Stimulated activated CD4-positive, alpha-beta T cell treated with anti-CD3 and anti-CD28 coated beads, TNF-alpha, amount 100 ng/mL, for 48 hours (primary cell): ENCODE data around the gene PRMT3.
"Not testable (repeated sequence)": the region's sequence is repeated elsewhere in the genome, so short reads cannot be mapped to it uniquely, and the experiment has no call there.

Experiments
- DNase-seq, 3 donors: peaks; one replicate each; pipeline ENCODE4 v3.0.0-alpha.2; 2020; ENCODE audit warnings: low read depth in 3 of 3

PRMT3 gene

DNA sequence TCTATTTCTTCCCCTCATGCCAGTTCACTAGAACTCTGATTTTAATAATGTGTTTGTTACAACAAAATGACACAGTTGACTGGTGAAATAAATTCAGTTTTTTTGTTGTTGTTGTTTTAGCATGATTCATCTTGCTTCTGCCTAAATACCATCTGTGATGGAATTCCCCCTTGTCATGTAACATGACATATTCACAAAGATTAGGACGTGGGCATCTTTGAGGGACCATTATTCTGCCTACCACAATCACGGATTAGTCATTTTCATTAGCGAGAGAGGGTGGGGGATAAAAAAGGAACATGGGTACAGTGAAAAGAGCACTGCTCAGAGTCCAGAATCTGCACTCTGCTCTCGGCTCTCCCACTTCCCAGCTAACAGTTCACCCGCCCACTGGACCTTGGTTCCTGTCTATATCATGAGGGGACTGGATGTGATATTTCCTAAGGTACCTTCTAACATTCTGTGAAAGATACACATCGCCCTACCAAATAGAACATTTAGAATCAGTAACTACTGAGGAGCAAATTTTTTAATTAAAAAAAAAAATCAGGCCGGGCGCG is 12.7 kb upstream of the PRMT3 start:
- DNase-seq = no peak

DNA sequence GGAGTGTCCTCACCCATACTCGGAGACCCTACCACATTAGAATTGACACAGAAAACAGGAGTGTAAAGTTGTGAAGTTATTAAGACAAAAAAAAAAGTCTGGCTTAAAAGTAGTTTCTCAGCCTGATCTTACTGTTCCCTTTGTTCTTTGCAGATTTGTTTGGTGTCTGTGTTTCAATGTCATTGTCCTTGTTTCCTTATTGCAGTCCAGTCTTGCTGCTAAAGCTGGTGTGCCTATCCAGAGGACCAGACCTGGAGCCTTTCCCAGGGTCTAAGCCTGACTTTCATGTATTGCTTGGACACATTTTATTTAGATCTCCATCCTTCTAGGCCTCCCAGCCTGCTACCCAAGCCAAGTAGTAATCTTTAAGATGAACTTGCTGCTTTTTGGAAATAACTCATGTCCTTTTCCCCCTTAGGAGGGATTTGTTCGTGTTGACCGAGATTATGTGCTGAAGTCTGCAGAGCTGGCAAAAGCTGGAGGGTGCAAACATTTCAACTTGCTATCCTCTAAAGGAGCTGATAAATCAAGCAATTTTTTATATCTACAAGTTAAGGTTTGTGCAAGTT is 11.3 kb upstream of the PRMT3 start:
- no peak for DNase-seq

- DNase-seq = not testable (repeated sequence)
These were observed 1.5 kb upstream of the PRMT3 start for GRCh38 chr11:20385996-20386395.

DNA sequence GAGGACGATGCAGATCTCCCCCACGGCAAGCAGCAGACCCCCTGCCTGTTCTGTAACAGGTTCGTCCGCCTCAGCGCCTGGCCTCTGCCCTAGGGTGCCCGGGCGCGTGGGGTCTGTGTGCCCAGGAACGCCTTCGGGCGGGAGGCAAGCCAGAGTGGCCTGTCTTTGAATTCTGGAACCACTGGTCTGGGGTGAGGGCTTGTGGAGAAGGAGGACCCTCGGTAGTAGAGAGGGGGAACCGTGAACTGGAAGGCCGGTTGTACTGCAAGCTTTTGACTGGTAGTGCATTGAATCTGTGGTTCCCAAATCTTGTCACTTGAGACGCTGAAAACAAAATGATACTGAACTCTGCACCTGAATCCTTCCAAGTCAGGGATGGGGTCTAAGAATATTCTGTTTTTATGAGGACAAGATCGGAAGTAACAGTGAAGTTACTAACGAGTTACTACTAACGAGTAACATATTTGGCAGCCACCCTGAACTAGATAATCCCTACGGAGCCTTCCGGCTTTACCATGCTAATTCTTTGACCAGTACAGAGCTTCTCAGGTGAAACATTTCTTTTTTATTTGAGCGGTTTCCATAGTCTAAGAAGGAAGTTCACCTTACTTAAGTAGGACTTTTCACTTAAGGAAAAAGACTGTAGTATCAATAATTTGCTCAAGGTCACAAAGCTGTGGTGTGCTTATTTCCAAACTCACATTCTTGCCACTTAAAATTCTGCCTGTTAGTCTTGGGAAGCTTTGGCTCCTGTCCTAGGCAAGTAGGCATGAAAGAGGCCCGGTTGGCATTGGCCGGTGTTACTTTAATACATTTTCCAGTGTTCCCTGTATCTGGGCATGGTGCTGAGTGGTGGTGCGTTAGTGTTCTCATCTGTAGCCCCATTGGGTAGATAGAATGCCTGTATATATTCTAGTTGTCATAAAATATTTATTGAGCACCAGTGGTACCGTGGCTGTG is 860 bp downstream of the PRMT3 start:
- DNase-seq = no peak

GRCh38 chr11:20397281-20397680 is 9.8 kb downstream of the PRMT3 start:
- no peak for DNase-seq

- no peak for DNase-seq
These were observed 12.0 kb downstream of the PRMT3 start for GRCh38 chr11:20399498-20399897.

- no peak for DNase-seq
These were observed 15.5 kb downstream of the PRMT3 start for GRCh38 chr11:20403059-20403458.

GRCh38 chr11:20406484-20406883 is 19.0 kb downstream of the PRMT3 start:
- DNase-seq = no peak

DNA sequence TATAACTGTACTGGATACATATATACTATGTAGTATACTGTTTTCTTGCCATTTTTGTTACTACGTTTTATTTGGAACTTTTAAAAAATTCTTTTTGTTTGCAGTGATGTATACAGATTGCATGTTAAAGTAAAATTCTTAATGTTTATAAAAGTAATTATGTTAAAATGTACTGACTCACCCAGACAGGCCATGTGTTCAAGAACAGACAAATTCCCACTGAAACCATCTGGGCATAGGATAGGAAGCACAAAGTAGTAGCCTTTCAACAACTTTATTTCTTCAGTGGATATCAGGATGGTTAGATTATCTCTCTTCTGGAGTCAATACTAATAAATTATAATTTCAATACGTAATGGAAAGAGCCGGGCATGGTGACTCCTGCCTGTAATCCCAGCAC is 19.8 kb downstream of the PRMT3 start:
- DNase-seq = no peak

- no peak for DNase-seq
These were observed 27.9 kb downstream of the PRMT3 start for GRCh38 chr11:20415432-20415831.

DNA sequence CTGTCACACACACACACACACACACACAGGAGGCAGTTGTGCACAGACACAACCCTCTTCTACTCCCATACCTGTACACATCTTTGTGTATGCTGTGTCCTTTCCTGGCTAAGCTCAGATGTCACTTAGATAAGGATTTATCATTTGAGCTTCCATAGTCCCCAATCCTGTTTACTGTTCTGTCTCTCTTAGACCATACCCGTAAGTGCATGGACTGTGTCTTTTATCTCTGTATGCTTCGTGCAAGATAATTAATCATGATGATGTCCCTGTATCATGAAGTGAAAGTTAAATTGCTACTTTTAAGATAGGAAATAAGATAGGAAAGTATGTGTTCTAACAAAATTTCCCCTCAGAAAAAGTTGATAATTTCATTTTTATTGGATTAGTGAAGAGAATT is 30.3 kb downstream of the PRMT3 start:
- DNase-seq = no peak

DNA sequence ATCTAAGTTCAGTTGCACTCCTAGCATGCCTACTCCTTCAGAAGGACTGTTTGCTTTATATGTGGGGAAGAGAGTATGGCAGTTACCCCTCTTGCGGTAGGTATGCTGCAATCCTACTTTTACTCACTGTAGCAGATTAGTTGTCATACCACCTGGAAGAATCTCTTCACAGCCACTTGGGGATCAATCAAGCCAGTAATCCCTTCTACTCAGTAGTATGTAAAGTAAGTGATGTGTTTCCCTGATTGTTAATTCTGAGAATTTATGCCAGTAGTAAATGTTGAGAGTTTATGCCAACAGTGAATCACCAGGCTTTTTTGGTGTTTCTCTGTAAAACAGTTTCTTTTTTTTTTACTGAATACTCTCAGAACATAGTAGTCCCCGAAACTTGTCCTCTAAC is 34.4 kb downstream of the PRMT3 start:
- no peak for DNase-seq

GRCh38 chr11:20429216-20429615 is 41.7 kb downstream of the PRMT3 start:
- no peak for DNase-seq

- DNase-seq = no peak
These were observed 51.1 kb downstream of the PRMT3 start for GRCh38 chr11:20438637-20439036.

GRCh38 chr11:20443596-20443995 is 56.1 kb downstream of the PRMT3 start:
- no peak for DNase-seq

DNA sequence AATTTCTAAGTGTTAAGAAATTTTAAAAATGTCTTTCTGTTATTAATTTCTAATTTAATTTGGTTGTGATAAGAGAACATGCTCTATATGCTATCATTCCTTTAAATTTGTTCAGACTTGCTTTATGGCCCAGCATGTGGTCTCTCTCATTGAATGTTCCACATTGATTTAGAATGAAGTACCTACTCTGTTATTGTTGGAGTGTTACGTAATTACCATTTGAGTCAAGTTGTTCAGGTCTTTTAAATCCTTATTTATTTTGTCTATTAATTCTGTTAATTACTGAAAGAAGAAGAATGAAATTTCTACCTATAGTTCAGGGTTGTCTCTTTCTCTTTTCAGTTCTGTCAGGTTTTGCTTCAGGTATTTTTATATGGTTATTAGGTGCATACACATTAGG is 57.0 kb downstream of the PRMT3 start:
- no peak for DNase-seq

DNA sequence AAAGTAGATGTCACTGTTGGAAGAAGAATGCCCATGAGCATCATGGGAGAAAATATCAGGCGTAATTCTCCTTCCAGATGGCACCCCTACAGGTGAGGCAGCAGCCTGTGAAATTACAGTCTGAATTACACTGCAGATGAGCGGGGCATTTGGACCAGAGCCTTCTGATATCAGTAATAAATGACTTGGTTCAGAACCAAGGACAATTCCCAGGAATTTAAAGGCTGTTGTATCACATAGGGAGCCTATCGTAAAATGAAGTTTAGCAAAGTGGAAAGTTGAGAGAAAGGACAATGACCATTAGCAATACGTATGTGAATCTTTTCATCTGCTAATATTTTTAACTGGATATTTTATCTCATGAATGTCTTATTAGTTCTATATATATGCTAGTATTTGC is 61.3 kb downstream of the PRMT3 start:
- DNase-seq = no peak

- no peak for DNase-seq
These were observed 63.3 kb downstream of the PRMT3 start for GRCh38 chr11:20450829-20451228.

DNA sequence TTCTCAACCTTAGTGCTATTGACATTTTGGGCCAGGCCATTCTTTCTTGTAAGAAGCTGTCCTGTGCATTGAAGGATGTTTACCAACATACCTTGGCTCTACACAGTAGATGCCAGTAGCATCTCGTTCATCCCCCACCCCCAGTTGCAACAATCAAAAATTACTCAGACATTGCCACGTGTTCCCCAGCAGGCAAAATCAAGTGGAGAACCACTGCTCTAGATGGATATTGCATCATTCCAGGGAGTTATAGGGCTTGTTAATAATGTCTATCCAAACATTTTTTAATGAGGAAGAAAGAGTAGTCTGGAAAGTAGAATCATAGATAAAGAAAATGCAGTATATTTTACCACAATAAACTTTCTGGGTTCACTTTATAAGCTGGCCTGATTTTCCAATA is 64.1 kb downstream of the PRMT3 start:
- DNase-seq = no peak

DNA sequence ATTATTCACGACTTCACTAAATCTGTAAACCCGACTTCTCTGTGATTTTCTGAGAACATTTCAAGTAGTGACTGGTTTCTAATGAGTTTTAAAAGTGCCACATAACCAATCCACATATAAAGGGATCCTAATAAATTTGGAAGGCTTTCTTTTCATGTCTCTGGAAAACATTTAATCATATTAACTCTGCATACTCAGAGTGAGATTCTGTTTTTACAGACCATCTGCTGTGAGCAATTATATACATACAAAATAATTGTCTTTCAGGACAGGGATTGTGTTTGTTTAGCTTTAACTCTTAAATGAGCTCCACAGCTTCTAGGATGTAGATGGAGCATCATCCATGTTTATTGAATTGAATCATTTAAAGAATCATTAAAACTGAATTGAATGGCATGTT is 65.1 kb downstream of the PRMT3 start:
- DNase-seq = no peak

DNA sequence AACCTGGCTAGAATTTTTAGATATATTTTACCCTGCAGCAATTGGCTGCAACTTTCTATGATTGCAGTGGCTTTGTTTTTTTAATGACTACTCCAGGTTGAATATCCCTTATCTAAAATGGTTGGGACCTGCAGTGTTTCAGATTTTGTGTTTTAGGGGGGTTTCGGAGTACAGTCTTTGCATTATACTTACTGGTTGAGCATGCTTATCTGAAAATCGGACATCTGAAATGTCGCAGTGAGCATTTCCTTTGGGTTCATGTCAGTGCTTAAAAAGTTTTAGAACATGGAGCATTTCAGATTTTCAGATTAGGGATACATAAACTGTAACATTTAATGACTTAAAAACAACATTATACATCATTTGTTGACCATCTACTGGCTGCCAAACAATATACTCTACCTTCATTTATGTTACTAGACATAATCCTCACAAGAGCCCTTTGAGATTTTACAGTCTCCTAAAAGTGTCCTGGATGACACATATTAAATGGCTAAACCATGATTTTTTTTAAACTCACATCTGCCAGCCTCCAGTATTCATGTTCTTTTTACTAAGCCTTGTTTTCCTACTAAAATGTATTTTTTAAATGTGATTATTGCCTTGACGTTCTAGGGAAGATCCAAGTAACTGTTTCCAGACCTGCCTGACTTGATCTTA is 66.3 kb downstream of the PRMT3 start:
- DNase-seq = no peak

DNA sequence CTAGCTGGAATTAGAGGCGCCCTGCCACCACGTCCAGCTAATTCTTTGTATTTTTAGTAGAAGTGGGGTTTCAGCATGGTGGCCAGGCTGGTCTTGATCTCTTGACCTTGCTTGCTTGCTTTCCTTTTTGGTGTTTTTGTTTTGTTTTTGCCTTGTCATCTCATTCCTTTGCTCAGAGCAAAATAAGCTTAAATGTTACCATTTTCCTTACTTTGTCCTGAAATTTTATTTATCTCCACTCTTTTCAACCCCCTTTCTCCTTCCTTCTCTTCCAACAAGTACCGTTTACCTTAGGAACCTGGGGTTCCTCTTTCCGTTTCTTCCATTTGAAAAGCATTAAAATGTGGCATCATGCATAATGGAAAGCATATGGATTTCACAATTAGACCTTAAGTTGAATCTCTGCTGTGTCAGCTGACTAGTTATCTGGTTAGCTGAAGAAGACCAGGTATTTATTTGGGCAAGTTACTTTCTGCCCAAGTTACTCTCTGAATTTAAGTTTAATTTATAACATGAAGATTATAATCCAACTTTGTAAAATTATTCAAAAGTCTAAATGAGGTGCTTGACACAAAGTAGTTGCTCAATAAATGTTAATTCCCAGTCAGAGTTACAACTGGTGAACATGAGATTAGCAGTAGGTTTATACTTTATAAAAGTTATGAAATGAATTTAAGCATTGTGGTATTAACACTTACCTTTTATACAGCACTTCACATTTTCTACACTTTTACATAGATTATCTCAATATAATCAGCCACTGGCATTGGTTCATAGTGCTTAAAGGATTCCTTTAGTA is 69.7 kb downstream of the PRMT3 start:
- no peak for DNase-seq
